ENCODE measurements around the gene MBD3L3.

Gene MBD3L3

DNA sequence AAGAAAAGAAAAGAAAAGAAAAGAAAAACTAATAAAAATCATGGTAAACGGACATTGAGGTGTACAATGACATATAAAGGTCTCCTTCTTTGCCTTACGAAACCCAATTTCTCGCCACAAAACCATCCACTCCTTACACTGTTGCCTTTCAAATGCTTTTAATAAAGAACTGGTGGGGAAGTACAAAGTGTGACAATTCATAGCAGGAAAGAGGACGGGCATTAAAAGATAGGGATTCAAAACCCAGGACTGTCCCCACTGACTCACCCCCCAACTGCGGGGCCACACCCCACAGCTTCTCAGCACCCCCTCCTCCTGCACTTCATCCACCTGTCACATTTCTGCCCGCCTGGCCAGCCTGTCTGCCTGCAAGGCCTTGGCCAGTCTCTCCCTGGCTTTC lies 39.6 kb downstream of the MBD3L3 start:
- TF ChIP-seq ZNF274 (IDR thresholded peaks at IDR 0.05; ENCODE audit: low read depth, low read length): no peak
- no peak overlapping the region for H3K4me3 ChIP-seq (ENCODE audit: low read length)

DNA sequence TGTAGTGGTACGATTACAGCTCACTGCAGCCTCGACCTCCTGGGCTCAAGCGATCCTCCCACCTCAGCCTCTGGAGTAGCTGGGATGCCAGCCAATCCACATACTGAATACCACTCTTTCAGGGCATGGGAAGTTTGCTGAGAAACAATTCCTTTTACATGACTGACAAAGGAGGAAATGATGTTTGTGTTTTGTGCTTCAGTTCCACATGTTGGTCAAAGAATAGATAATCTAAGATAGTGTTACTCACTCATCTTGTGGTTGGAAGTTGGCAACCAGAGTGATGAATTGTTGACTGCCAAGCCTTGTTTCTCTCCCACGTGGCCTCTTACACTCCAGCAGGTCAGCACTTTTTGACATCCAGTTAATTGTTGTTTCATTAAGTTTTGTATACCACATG lies 44.8 kb downstream of the MBD3L3 start:
- no peak for TF ChIP-seq ZNF274 (IDR thresholded peaks at IDR 0.05; ENCODE audit: low read depth, low read length)
- H3K4me3 ChIP-seq (ENCODE audit: low read length): no peak overlapping the region

DNA sequence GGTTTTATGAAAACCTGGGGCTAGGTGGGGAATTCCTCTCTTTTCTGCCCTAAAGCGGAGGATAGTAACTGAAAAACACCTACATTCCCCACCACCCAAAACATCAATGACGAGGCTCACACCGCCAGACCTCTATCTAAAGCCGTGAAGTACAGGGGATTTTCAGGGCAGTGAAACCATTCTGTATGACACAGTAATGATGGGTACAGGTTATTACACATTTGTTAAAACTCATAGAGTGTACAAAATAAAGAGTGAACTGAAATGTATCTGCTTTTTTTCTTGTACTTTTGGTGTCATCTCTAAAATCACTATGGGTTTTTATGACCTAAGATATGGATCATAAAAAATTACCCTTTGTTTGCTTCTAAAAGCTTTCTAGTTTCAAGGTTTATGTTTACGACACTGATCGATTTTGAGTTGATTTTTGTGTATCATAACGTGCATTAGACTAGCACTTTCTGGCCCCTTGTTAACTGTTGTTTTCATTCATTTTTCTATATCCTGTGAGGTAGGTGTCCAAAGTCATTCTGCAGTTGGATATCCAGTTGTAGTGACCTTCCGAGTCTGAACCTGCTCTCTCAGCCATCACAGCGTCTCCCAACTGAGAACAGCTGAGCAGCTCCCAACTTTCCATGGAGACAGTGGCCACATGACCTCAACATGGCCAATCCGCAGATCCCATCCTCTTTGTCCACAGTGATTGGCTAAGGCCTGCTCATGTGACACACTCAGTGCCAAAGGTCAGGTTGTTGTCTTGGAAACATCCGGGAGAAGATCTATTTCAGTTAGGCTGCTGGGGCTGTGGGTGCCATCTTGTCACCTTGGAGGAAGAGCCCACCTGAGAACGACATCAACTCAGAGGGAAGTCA lies 47.5 kb downstream of the MBD3L3 start:
- TF ChIP-seq ZNF274 (IDR thresholded peaks at IDR 0.05; ENCODE audit: low read depth, low read length): no peak
- H3K4me3 ChIP-seq (ENCODE audit: low read length): no peak overlapping the region

DNA sequence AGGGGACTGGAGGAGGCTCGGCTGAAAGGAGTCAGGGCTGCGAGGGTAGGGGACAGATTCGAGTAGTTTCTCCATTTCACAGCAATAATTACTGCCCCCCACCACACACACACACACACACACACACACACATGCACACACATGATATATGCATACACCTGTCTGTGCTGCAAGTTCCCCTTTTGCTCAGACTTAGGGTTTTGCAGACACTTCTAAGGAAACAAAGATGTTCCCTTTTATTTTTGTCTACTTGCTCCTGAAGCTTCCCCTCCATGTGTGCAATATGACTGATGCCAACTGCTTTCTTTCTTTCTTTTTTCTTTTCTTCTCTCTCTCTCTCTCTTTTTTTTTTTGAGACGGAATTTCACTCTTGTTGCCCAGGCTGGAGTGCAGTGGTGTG lies 50.6 kb downstream of the MBD3L3 start:
- no peak for TF ChIP-seq ZNF274 (IDR thresholded peaks at IDR 0.05; ENCODE audit: low read depth, low read length)

More for the DNA sequence above, 50.6 kb downstream of the MBD3L3 start:
- no peak overlapping the region for H3K4me3 ChIP-seq (ENCODE audit: low read length)

Data from GM08714 (cell line).